GM18498 (cell line): ENCODE results near the gene MMP25.

Source experiments
- ATAC-seq: cut with Tn5 transposase; IDR thresholded peaks from one replicate; pipeline ENCODE4 v1.9.1; 2021; ENCODE audit warnings: mild to moderate bottlenecking, moderate library complexity; ENCODE audit not compliant: unreplicated experiment

MMP25 gene

DNA sequence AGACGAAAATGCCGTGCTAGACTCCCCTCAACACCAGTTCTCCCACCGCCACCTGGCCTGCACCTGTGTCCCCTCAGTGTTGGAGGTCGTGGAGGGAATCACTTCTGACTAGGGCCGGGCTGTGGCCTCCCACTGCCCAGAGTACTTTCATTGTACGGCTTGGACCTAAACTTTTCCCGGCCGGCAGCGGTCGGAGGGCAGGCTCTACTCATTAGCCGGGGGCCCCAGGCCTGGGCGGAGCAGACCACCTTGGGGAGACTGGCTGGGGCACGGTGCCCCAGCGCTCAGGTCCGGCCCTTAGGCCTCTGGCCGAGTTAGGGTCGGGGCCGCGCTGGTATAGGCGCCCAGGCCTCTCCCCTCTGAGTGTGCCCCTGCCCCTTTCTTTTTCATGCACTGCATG is 29.0 kb upstream of the MMP25 start:
- ATAC-seq = no peak

DNA sequence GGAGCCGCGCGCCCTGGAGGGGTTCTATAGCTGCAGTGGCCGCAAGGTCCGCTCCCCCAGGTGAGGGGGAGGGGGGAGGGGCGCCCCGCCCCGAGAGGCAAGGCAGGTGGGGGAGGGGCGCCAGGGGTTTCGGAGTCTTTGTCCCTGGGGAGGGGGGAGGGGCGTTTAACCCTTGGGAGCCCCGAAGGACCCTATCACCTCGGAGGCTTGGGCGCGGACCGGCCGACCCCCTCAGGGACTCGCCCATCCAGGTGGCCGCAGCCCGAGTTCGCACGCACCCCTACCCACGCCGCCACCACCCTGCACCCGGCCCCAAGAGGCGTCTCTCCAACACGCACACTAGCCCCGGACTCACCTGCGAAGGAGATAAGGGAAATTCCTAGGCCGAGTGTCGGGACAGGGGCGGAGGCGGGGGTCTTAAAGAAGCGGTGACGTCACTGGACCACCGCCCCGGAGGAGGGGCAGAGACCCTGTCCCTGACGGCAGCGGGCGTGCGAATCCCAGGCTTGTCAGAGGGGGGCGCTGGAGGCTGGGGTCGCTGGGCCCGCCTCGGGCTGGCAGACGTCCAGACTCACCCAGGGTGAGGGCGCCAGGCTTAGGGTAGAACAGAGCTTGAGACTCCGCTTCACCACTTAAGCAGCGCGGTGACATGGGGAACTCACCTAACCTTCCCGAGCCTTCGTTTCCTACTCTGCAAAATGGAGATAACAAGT is 28.4 kb upstream of the MMP25 start, which contains the start of gene CLDN6:
Gene CLDN6 (minus strand): TSS at position 390 of the 713 bp plus-strand sequence. CDS start 2,162 bp downstream, outside the sequence.
- ATAC-seq = no peak

DNA sequence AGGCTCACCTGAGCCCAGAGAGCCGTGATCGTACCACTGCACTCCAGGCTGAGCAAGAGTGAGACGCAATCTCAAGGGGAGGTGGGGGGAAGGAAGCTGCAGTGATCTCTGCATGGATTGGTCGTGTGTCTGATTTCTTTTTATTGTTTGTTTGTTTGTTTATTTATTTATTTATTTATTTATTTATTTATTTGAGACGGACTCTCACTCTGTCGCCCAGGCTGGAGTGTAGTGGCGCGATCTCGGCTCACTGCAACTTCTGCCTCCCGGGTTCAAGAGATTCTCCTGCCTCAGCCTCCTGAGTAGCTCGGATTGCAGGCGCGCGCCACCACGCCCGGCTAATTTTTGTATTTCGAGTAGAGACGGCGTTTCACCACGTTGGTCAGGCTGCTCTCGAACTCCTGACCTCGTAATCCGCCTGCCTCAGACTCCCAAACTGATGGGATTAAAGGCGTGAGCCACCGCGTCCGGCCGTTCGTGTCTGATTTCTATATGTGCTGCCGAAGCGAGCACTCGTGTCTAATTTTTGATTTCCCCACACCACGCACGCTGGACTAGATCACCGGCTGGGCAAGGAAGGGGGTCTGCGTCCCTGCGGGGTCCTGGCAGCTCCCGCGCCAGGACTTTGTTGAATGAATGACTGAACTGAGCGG is 26.6 kb upstream of the MMP25 start:
- ATAC-seq = no peak

DNA sequence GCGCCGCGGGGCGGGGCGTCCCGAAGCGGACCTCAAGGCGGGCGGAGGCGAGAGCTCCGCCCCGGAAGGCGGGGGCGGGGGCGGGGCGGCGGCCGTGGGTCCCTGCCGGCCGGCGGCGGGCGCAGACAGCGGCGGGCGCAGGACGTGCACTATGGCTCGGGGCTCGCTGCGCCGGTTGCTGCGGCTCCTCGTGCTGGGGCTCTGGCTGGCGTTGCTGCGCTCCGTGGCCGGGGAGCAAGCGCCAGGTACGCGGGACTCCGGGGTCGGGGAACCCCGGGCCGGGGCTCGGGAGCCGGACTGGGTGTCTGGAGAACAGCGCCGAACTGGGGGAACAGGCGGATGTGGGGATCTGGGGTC is 26.1 kb upstream of the MMP25 start, which contains the start of gene TNFRSF12A:
Gene TNFRSF12A (plus strand): TSS at position 122 of the 357 bp plus-strand sequence. CDS start 30 bp downstream, at position 152.
- no peak for ATAC-seq

DNA sequence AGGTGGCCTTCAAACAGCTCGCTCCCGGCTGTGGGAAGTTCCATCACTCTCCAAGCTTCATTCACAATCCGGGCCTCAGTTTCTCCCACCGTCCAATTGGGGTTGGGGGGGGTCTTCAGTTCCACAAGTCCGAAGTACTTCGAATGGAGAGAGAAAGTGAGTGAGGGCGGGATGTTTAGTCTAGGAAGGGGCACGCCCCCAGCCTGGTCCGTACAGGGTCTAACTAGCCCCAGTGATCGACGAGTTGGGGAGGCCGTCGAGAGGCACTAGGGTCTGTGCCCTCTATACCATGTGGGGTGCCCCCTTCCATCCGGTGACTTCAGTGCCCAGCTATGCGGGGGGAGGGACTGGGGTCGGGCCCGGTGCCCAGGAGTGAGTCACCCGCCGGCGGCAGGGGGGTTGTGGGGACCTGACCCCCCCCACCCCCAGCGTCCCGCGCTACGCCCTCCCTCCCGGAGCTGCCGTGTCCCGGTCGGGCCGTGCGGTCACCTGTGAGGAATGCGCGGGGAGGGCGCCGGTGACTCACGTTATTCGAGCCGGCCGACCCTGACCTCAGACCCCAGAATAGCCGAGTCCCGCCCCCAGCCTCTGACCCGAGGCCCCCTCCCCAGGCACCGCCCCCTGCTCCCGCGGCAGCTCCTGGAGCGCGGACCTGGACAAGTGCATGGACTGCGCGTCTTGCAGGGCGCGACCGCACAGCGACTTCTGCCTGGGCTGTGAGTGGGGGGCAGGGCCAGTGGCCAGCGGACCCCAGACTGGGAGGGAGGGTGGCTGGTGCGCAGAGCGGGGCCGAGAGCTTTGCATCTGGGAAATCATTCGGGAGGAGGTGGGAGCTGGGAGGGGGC is 25.5 kb upstream of the MMP25 start:
- no peak for ATAC-seq

DNA sequence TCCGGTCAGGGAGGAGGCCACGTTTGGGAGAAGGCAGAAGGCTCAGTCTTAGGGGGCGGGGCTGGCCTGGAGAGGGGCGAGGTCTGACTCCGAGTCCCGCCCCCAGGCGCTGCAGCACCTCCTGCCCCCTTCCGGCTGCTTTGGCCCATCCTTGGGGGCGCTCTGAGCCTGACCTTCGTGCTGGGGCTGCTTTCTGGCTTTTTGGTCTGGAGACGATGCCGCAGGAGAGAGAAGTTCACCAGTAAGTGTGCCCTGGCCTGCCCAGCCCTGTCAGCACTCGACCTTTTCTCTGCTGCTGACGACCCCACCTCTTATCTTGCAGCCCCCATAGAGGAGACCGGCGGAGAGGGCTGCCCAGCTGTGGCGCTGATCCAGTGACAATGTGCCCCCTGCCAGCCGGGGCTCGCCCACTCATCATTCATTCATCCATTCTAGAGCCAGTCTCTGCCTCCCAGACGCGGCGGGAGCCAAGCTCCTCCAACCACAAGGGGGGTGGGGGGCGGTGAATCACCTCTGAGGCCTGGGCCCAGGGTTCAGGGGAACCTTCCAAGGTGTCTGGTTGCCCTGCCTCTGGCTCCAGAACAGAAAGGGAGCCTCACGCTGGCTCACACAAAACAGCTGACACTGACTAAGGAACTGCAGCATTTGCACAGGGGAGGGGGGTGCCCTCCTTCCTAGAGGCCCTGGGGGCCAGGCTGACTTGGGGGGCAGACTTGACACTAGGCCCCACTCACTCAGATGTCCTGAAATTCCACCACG is 24.7 kb upstream of the MMP25 start:
- ATAC-seq = no peak

DNA sequence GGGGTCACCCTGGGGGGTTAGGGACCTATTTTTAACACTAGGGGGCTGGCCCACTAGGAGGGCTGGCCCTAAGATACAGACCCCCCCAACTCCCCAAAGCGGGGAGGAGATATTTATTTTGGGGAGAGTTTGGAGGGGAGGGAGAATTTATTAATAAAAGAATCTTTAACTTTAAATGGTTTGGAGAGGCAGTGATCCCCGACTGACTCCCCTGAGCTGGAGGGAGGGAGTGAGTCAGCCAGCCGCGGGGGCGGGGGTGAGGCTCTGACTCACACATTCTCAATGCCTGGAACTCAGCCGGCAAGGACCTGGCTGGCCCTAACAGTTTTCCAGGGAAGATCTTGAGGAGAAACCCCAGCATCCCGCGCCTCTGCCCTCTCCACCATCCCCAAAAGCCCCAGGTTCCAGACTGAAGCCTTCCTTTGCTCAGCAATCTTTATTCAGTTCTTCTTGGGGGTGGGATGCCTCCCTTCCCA is 24.1 kb upstream of the MMP25 start:
- ATAC-seq = no peak

DNA sequence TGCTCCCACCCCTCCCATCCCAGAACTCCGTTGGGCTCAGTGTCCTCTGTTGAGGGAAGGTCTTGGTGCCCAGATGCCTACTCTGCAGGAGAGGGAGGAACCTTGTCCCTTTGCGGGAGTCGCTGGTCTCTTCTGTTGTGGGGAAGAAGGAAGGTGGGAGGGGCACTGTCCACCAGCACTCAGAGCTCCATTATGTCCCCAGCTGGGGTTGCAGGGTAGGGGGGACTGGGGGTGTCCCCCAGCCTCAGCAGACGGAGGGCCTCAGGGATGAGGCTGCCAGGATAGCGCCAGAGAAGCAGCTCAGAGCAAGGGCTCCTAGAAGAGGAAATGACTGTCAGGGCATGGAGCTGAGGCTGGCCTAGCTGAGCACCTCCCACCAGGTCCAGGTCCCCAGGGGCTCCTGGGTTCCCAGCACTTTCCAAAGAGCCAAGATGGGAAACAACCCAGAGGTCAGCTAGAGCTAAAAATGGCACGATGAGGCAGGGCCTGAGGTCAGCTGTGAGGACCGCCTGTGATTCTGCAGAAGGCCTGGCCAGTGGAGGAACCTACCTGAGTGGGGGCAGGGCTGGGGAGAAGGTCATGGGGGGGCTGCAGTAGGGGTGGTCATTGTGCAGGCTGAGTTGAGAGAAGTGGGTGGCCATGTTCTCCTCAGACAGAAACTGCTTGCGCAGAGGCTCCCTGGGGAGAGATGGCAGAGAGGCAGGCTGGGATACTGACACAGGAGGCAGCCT is 23.5 kb upstream of the MMP25 start:
- ATAC-seq = no peak

DNA sequence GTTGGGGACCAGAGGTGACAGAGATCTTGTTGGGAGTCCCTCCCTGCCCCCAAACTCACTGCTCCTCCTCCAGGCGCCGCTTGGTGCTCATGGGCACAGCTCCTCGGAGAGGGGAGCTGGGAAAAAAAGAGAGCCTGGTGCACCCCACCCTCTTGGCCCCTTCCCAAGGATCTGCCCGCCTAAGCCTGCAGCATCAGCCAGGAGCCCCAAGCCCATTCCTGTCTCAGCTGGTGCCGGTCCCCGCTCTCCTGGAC is 23.0 kb upstream of the MMP25 start:
- ATAC-seq = peak; percentile 1

DNA sequence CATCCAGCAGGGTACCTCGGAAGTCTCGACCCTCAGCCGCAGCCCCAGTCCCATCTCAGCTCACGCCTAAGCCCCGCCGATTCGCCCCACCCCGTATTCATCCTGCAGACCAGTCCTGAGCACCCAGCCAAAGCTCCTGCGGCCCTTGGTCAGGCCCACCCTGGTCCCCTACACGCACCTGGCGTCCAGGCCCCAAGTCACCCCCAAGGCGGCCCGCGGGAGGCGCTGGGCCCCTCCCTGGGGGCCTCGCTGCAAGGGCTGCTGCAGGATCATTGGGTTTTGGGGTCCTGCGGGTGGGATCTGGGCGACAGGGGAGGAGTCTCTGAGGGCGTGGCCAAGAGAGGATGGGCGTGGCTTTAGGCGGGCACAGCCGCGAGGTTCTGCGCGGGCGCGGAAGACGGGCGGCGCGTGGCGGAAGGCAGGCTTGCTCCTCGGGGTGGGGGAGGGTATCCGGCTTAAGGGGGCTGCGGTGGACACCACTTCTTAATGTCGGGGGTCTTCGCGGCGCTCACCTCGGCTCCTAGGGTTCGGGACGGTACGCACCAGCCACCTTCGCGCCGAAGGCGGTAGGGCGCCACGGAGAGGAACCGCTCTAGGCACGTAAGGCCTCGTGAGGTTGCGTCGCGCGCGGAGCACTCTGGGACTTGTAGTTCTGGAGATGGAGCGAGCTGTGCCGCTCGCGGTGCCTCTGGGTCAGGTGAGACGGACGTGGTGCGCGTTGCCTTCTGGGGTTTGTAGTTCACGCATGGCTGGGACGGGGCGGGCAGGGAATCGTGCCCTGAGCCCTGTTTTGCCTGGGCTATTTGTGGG is 22.5 kb upstream of the MMP25 start, which contains the start of the genes HCFC1R1 and THOC6:
Gene HCFC1R1 (minus strand): TSS at position 274 of the 810 bp plus-strand sequence. CDS start 1 bp downstream, at position 273.
Gene THOC6 (plus strand): TSS at position 367 of the 810 bp plus-strand sequence. CDS start 292 bp downstream, at position 659.
- peak; percentile 79 for ATAC-seq

DNA sequence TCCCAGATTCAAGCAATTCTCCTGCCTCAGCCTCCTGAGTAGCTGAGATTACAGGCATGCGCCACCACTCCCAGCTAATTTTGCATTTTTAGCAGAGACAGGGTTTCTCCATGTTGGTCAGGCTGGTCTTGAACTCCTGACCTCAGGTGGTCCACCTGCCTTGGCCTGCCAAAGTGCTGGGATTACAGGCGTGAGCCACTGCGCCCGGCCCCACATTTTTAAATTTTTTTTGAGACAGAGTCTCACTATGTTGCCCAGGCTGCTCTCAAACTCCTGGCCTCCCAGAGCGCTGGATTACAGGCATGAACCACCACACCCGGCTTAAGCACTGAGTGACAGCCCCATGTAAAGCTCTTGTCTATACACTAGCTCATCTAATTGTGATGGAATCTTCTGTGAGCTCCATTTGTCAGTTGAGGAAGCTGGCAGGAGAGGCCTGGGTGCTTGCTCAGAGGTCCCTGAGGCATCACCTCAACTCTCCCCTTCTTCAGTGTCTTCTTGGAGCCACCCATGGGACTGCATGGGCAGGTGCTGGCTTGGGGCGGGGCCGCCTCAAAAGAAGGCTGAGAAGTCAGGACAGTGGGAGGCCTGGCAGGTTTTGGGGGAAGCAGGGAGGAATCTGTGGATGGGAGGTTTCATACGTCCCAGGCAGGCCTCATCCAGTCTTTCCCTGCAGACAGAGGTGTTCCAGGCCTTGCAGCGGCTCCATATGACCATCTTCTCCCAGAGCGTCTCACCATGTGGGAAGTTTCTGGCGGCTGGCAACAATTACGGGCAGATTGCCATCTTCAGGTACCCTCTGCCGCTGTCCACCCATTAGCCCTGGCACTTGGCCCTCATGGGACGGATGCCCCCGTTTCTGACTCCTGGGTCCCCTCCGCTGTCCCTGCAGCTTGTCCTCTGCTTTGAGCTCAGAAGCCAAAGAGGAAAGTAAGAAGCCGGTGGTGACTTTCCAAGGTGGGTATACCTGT is 21.0 kb upstream of the MMP25 start:
- ATAC-seq = no peak

DNA sequence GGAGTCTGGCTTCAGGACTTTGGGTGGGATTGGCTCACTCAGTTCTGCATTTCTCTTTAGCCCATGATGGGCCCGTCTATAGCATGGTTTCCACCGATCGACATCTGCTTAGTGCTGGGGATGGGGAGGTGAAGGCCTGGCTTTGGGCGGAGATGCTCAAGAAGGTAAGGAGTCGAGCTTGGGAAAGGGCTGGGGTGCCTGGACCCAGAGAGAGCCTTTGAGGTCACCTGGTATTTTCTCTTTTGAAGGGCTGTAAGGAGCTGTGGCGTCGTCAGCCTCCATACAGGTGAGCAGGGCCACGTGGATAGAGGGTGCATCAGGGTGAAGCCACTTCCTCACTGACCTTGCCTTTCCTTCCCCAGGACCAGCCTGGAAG is 20.4 kb upstream of the MMP25 start:
- no peak for ATAC-seq

DNA sequence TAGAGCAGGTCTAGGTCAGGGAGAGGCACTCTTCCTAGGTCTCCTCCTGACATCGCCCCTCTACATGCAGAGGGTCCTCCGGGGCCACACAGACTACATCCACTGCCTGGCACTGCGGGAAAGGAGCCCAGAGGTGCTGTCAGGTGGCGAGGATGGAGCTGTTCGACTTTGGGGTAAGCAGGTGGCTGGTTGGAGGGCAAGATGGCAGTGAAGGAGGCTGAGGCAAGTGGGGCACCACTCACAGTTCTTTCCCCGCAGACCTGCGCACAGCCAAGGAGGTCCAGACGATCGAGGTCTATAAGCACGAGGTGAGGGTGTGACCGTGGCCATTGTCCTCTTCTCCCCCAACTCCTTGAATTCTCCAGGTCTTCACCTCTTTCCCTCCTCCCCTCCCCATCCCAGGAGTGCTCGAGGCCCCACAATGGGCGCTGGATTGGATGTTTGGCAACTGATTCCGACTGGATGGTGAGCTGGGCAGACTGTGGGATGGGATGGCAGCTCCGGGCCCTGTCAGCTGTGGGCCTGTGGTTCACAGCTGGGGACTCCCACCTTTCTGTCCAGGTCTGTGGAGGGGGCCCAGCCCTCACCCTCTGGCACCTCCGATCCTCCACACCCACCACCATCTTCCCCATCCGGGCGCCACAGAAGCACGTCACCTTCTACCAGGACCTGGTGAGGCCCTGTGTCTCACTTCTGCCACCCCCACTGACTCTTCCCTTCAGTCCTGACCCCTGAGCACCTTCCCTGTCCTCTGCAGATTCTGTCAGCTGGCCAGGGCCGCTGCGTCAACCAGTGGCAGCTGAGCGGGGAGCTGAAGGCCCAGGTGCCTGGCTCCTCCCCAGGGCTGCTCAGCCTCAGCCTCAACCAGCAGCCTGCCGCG is 19.5 kb upstream of the MMP25 start:
- no peak for ATAC-seq

DNA sequence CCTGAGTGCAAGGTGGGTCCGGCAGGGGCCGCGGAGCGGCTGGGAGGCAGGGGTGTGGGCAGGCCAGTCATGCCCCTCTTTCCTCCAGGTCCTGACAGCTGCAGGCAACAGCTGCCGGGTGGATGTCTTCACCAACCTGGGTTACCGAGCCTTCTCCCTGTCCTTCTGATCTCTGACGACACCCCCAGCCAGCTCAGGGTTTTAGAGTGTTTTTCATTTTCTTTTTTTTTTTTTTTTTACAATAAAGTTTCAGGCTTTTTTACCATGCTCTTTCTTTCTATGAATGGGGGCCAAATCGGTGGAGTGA is 18.9 kb upstream of the MMP25 start:
- ATAC-seq = no peak

DNA sequence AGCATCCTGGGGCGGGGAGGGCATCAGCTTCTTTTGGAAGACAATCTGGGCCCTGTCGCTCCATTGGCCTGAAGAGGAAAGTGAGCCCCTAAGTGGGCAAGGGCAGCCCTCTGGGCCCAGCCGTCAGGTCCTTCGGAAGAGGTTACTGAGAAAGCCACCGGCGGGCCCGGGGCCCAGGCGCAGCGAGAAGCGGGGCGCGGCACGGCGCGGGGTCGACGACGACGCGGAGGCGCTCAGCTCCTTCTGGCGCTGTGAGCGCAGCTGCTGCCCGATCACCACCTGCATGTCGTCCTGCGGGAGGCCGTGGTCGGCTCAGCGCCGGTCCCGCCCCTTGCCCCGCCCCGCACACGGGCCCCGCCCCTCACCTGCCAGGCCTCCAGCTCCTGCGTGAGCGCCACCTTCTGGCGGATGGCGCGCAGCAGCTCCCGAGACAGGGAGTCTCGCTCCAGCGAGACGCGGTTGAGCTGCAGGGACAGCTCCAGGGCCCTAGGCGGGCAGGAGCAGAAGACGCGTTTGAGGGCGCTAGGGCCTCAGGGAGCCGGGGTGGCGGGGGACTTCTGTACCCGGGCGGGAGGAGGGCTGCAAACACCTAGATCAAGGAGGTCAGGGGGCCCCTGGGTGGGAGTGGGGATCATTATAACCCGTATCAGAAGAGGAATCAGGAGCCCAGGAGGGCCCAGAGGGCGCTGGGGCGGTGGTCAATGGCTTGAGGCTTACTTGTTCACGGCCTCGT is 18.2 kb upstream of the MMP25 start:
- ATAC-seq = peak; percentile 31

DNA sequence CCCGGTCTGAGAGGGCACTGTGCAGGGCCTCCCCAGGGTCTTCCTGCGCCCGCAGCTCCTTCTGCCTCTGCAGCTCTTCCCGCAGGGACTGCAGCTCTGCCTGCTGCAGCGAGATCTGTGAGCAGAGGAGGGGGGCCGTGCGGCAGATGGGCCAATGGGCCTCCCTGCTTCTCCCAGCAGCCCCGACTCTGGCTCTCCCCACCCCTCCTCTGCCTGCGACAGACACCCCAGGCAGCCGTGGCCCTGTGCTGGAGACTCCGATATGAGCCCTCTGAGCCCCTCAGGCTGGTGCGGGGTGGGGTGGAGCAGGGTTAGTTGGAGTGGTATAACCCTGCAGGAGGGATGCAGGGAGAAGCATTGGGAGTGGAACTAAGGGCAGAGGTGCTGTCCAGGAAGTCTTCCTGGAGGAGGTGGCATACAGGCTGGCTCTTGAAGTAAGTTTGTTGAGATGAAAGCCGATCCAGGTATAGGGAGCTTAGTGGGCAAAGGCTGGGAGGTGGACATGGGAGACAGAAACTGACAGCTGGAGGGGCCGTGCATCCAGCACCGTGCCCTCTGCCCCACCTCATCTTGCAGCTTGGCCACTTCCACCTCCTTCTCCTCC is 17.5 kb upstream of the MMP25 start:
- no peak for ATAC-seq
